ENCODE measurements around the gene TRABD2B.

TRABD2B gene

DNA sequence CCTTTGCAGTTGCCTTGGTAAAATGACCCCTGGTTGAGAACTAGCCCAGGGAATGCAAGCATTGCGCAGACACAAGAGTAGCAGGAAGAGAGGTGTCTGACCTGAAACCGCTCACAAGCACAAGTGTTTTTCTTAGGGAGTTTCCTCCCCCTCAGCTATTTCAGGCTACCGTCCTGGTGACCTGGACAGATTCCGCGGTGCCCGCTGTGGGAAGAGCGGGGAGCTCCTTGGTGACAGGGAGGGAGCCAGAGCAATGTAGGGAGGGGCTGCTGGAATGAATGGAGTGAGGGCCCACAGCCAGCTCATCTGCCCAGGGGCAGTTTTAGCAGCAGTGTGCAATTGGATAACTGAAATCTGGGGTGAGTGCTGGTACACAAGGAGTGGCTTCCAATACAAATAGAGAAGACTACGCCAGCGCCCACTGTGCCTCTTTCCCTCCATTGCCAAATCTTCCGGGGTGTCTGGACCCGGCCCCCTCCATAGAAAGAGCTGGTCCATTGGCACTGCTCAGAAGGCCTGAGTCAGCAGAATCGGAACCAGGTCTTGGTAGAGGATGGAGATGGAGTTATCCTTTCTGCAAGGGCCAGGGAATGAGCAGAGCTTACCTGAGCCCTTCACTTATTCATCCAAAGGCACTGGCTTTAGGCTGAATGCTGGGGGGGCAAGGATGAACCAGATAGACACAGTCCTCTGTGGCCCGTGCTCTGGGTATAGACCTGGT lies 82.8 kb downstream of the TRABD2B start:
- in situ Hi-C loops (cut with MboI; ENCODE audit: low sequenced_read_pairs): no loop called here

DNA sequence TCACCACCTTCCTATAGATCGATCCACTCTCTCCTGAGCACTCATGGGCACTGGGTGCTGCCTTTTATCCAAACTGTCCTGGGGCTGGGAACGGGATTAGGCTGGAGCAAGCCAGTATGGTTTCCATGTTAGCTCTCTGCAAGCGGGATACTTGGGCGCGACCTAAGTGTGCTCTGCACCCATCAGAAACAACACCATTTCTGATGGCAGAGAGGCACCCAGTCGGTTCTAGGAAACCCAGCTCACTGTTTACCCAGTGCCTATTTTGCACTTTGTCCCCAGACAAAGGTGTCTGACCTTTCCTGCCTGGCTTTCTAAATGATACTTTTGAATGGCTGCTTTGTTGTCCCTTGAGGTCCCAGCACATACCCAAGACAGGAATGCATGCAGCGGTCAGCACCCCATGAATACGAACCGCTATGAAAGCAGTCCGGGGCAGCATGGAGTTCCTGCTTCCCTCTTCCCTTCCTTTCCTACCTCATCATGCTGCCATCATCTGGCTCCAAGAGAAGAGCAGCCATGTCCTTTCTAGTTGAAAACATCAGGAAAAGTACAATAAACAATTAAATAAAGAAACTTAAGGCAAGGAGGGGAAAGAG lies 83.9 kb downstream of the TRABD2B start:
- in situ Hi-C loops (cut with MboI; ENCODE audit: low sequenced_read_pairs): no loop called here

DNA sequence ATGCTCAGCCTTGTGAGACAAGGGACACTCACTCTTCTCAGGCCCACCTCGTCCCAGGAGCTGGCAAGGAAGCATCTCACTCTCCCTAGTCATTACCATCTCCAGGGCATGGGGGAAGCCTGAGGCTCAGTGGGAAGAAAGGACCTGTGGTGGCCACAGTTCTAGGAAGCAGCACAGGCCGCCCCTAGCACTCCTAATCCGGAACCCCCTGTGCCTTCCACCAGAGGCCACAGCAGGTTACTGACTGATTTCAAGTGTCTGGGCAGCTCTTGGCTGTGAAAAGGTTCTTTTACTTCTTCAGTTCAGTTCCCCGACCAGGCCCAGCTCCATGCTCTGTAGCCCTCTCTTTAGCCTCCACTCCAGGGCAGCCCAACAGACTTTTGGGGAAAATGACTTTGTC lies 84.4 kb downstream of the TRABD2B start:
- in situ Hi-C loops (cut with MboI; ENCODE audit: low sequenced_read_pairs): no loop called here

DNA sequence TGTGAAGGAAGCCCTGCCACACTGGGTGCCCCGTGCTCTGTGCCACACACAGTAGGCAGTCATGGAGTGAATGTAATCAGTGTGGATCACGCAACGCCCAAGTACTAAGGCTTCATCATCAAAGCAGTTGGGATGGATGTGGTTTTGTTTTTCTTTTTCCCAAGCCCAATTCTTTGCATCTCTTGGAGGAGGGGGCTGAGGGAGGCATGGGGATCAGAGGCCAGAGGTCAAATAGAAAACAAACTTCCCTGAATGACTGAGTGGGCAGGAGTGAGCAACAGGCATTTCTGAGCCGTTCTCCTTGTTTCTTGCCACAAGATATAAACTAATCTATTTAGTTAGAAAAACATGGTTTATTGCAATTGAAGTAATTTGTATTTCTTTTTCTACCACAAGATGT lies 85.3 kb downstream of the TRABD2B start:
- in situ Hi-C loops (cut with MboI; ENCODE audit: low sequenced_read_pairs): no loop called here

DNA sequence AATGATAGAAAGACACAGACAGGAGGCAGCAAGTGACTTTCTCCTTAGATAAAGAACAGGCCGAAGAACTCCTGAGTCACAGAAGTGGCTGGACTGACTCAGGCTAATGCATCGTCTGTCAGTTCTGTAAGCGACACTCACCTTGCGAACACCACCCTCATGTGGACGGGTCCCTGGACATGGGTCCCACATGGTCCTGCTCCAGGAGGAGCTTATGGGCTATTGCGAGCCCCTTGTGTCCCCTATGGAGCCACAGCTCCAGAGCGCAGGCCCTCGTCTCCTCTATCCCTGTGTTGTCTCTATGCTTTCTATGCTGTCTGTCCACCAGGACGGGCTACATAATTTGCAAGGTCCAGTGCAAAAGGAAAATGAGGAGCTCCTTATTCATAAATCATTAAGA lies 85.8 kb downstream of the TRABD2B start:
- in situ Hi-C loops (cut with MboI; ENCODE audit: low sequenced_read_pairs): no loop called here

DNA sequence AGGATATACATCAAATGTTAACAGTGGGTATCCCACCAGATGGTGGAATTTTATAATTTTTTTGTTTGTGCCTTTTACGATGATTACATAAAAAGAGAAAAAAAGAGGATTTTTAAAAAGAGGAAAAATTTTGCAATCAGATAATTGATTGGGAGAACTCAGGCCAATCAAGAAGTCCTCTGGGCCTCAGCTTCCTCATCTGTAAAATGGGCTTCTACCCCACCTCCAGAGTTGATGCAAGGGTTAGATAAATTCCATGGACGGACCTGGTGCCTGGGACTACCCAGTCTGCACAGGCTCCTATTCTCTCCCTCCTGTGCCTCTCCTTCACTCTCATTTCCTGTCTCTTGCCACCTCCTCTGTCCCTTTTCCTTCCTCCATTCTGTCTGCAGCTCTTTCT lies 88.9 kb downstream of the TRABD2B start:
- in situ Hi-C loops (cut with MboI; ENCODE audit: low sequenced_read_pairs): no loop called here

- in situ Hi-C loops (cut with MboI; ENCODE audit: low sequenced_read_pairs): no loop called here
These were observed 90.0 kb downstream of the TRABD2B start for GRCh38 chr1:47907177-47907528.

- in situ Hi-C loops (cut with MboI; ENCODE audit: low sequenced_read_pairs): no loop called here
These were observed 90.5 kb downstream of the TRABD2B start for GRCh38 chr1:47906527-47907176.

DNA sequence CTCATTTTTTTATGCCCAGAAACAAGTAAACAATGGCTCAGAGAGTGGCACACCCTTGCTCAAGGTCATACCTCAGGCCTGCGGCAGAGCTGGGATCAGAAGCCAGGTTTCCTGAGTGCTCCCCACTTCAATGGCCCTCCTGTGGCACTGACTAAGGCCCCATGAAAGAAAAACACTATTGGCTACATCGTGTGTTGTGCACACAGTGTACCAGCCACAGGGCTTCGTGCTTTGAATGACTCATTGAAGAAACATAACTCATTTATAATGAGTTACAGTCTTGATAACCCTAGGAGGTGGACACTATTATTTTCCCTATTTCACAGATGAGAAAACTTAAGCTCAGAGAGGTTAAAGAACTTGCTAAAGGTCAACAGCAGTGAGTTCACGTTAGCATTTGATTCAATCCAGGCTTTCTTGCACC lies 91.2 kb downstream of the TRABD2B start:
- in situ Hi-C loops (cut with MboI; ENCODE audit: low sequenced_read_pairs): no loop called here

GRCh38 chr1:47903723-47904122 lies 93.5 kb downstream of the TRABD2B start:
- in situ Hi-C loops (cut with MboI; ENCODE audit: low sequenced_read_pairs): no loop called here

DNA sequence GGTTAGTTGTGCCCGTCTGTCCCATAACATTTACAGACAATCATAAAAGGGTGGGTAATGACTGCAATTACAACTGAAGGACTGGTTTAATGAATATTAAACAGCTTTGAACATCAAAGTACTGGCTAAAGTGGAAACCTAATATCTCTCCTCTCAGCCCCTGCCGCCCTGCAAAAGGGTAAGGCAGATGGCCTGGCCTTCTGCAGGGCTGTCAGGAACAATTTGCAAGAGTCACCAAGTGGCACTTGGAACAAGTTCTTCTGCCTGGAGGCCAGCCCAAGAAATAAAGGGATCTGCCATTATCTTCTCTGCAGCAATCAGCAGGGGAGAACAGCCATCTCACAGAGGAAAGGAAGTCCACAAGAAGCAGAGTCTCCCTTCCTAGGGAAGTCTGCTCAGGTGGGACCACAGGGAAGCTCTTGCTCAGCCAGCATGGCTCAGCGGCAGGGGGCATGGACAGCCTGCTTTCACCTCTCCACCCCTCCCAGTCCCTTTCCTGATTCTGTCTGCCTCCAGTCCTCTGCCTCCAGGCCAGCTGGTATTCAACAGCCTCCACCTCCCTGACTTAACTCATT lies 96.1 kb downstream of the TRABD2B start:
- in situ Hi-C loops (cut with MboI; ENCODE audit: low sequenced_read_pairs): no loop called here

- in situ Hi-C loops (cut with MboI; ENCODE audit: low sequenced_read_pairs): no loop called here
These were observed 98.9 kb downstream of the TRABD2B start for GRCh38 chr1:47898133-47898845.

GRCh38 chr1:47895279-47896125 lies 101.7 kb downstream of the TRABD2B start:
- in situ Hi-C loops (cut with MboI; ENCODE audit: low sequenced_read_pairs): no loop called here

DNA sequence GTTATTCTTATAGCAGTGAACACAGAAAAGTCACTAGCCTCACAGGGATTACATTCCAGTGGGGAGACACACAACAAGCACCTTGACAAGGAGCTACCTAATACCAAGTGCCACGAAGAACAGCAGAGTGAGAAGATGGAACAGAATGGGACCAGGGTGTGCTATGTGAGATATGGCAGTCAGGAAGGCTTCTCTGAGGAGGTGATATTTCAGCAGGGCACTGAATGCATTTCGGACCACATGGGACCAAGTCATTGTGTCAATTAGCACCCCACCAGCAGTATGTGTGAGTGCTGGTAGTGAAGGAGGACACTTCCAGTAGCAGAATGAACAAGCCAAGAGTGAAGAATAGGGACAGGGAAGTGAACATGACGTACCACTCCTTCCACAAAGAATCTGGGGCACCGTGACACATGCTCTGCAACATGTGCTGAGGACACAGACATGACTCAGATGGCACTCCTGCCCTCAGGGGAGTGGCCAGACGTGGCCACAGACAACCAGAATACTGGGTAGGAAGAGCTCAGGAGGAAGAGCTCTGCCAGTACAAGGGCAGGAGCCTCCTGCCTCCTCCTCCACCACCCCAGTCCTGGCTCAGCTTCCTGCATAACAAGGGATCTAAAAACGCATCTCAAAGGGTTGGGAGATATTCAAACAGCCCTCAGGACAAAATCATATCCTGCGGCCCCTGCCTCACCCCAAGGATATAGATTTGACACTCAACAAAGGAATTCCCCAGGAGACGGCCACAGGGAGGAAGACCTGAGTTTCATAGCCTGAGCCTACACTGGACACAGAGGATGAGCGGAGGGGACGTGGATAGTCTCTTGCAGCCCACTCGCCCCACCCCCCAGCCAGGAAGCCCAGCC lies 102.5 kb downstream of the TRABD2B start:
- in situ Hi-C loops (cut with MboI; ENCODE audit: low sequenced_read_pairs): no loop called here

GRCh38 chr1:47893412-47893811 lies 103.8 kb downstream of the TRABD2B start:
- in situ Hi-C loops (cut with MboI; ENCODE audit: low sequenced_read_pairs): no loop called here

DNA sequence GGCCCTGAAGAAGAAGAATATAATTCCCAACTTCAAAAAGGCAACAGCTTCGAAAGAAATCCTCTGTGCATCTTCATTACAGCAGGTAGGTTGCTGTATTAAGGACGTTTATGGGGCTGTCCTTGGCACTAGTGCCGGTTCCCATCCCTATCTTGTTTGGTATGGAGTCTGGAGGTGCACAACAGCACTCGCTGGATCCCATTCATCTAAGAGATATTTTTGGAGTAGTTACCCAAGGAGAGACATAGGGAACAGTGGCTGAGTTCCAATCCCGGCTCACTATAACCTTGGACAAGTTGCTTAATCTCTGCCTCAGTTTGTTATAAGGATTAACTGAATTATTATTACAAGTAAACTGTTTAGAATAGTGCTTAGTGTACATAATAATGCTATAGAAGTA lies 106.4 kb downstream of the TRABD2B start:
- in situ Hi-C loops (cut with MboI; ENCODE audit: low sequenced_read_pairs): no loop called here

- in situ Hi-C loops (cut with MboI; ENCODE audit: low sequenced_read_pairs): no loop called here
These were observed 108.9 kb downstream of the TRABD2B start for GRCh38 chr1:47888294-47888629.

- in situ Hi-C loops (cut with MboI; ENCODE audit: low sequenced_read_pairs): no loop called here
These were observed 109.5 kb downstream of the TRABD2B start for GRCh38 chr1:47887475-47888293.

GRCh38 chr1:47887060-47887459 lies 110.1 kb downstream of the TRABD2B start:
- in situ Hi-C loops (cut with MboI; ENCODE audit: low sequenced_read_pairs): no loop called here
